Measurements from ENCODE around the gene HS6ST2. TPM values are rescaled to one million over a fixed set of nuclear protein-coding genes. Genes with fewer than 3 reads are reported as not detected.

HS6ST2 gene
- total RNA-seq, 1 donor from 2014 or later = not detected

DNA sequence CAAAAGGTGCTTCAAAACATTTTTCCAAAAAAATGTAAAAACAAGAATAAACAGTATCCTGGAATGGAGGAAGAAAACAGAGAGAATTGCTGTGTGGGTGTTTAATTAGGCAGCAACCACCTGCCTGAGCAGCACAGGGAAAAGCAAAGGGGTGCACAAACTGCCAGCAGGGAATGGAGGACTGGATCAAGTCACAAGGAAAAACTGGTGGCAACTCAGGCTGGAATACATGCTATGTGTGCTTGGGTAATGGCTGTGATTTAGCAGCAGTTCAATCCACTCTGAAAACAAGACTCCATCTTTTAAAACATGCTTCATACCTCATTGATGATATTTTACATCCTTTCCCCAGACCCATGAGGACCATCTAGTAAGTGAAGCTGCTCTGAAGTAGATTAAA, 179.5 kb downstream of the HS6ST2 start:
- TF ChIP-seq, protein P1, sequence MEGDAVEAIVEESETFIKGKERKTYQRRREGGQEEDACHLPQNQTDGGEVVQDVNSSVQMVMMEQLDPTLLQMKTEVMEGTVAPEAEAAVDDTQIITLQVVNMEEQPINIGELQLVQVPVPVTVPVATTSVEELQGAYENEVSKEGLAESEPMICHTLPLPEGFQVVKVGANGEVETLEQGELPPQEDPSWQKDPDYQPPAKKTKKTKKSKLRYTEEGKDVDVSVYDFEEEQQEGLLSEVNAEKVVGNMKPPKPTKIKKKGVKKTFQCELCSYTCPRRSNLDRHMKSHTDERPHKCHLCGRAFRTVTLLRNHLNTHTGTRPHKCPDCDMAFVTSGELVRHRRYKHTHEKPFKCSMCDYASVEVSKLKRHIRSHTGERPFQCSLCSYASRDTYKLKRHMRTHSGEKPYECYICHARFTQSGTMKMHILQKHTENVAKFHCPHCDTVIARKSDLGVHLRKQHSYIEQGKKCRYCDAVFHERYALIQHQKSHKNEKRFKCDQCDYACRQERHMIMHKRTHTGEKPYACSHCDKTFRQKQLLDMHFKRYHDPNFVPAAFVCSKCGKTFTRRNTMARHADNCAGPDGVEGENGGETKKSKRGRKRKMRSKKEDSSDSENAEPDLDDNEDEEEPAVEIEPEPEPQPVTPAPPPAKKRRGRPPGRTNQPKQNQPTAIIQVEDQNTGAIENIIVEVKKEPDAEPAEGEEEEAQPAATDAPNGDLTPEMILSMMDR (IDR thresholded peaks at IDR 0.05) = no peak
- Histone ChIP-seq H3K4me3 (no peak overlapping the region), H3K27ac (no peak overlapping the region), H3K27me3 (no peaks in the 10 kb centered on the region), H3K4me1 (no peaks in the 10 kb centered on the region), H3K36me3 (no peaks in the 10 kb centered on the region), H3K9me3 (no peaks in the 10 kb centered on the region)
- intact Hi-C loops (cut with DNase I) = no loop called here
- no peak for DNase-seq (ENCODE audit: low spot score in 2 of 2)

DNA sequence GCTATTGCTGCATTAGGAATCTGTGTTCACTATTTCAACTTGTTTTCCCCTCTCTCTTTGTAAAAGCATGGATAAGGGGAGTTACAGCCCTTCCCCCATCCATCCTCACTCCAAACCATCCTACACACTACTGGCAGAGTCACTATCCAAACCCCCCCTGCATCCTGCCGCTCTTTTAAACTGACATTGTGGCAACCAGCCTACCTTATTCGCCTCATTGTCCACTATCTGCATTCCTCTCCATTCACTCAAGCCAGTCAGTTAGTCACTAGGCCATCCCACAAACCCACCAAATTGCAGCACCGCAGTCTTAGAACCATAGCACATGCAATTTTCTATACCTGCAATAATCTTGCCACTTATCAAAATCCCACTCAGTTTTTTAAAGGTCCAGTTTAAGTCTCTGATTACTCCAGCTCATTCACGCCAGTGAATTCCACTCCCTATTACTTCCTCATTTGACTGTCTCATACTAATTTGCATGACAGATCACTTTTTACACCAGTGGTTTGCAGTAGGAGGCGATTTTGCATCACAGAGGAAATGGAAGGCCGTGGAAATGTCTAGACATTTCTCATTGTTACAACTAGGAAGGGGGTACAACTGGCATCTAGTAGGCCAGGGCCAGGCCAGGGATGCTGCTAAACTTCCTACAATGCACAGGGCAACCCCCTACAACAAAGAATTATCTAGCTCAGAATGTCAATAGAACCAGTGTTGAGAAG, 181.8 kb downstream of the HS6ST2 start:
- no peaks in the 10 kb centered on the region for H3K4me1 ChIP-seq
- TF ChIP-seq, protein P1 (IDR thresholded peaks at IDR 0.05) = no peak
- H3K36me3 ChIP-seq = no peaks in the 10 kb centered on the region
- no peaks in the 10 kb centered on the region for H3K9me3 ChIP-seq
- DNase-seq (ENCODE audit: low spot score in 2 of 2) = no peak
- no peak overlapping the region for H3K27ac ChIP-seq
- no peaks in the 10 kb centered on the region for H3K27me3 ChIP-seq
- no peak overlapping the region for H3K4me3 ChIP-seq
- intact Hi-C loops (cut with DNase I) = no loop called here

DNA sequence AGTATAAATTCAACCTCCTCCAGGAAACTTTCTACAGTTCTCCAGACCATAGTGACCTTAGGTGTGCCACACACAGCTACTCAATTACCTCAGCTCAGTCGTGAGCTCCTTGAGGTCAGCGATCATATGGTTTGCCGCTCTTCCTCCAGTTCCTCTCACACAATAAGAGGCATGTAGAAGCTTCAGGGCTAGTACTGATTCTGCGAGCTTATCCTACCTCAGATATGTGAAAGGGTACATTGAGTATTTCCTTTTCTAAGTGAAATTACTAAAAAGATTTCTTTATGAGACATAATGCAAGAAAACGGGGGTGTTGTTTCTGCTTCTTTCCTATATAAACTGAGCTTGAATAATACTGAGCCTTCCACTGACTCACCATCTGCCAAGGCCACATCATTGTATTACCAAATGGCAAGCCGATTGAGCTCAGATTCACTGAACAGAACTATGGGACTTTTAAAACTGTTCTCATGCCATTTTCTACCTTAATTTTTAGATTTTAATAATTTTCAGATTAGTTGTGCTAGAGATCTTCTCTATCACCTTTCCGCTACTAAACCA, 183.1 kb downstream of the HS6ST2 start:
- H3K9me3 ChIP-seq = no peaks in the 10 kb centered on the region
- H3K4me3 ChIP-seq = no peak overlapping the region
- no peak for DNase-seq (ENCODE audit: low spot score in 2 of 2)
- no peak overlapping the region for H3K27ac ChIP-seq
- no peaks in the 10 kb centered on the region for H3K36me3 ChIP-seq
- intact Hi-C loops (cut with DNase I) = no loop called here
- TF ChIP-seq, protein P1 (IDR thresholded peaks at IDR 0.05) = no peak
- no peaks in the 10 kb centered on the region for H3K27me3 ChIP-seq
- H3K4me1 ChIP-seq = no peaks in the 10 kb centered on the region

DNA sequence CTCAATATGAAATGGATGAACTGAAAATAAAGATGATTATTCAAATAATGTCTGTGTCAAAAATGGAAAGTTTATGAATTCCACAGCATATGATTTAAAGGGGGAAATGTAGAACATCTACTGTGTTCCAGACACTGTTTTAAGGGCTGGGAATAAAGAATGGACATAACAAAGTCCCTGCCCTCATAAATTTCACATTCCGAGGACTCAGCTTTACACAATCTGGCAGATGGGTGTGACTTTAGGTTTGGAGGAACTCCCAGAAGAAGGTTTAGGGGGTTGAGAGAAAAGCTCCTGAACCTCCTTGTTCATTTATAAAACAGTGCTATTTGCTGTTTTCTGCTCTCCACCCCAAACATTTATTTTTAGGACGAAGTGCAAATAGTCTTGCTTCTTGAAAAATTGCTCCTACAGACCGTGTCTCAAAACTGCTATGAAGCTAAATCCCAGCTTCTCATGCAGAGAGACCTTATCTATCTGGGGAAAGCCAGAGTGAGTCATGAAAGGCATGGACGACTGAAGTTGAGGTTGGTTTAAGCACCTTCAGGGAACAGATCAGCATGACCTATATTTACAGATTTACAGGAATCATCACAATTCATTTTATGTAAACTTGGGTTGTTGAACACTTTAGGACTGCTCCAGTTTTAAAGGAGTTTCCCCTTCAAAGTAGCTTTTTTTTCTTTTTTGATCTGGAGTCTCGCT, 184.3 kb downstream of the HS6ST2 start:
- Histone ChIP-seq H3K27ac (no peak overlapping the region), H3K4me3 (no peak overlapping the region), H3K36me3 (no peaks in the 10 kb centered on the region), H3K27me3 (no peaks in the 10 kb centered on the region), H3K4me1 (no peaks in the 10 kb centered on the region), H3K9me3 (no peaks in the 10 kb centered on the region)
- TF ChIP-seq, protein P1 (IDR thresholded peaks at IDR 0.05) = no peak
- DNase-seq (ENCODE audit: low spot score in 2 of 2) = no peak
- intact Hi-C loops (cut with DNase I) = no loop called here

DNA sequence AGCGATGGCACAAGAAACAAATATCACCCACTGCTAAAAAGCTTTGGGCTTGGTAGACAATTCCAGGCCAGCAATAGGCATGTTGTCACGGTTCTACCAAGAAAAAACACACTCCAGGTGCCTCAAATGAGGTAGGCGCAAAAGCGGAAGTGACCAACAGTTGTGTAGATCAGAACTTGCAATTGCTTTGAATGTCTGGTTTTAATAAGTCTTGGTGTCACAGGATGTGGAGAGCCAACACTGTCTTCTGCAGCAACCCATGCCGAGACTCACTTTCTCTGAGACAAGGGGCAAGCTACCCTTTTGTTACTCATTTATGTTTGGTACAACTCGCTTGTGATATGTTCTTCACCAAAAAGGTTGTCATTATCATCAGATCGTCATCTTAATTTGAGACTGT, 188.8 kb downstream of the HS6ST2 start:
- Histone ChIP-seq H3K9me3 (no peaks in the 10 kb centered on the region), H3K27me3 (no peaks in the 10 kb centered on the region), H3K36me3 (no peaks in the 10 kb centered on the region), H3K4me1 (no peaks in the 10 kb centered on the region), H3K27ac (no peak overlapping the region), H3K4me3 (no peak overlapping the region)
- TF ChIP-seq, protein P1 (IDR thresholded peaks at IDR 0.05) = no peak
- intact Hi-C loops (cut with DNase I) = no loop called here
- DNase-seq (ENCODE audit: low spot score in 2 of 2) = no peak

Measured in ascending aorta (tissue), 2 donors.